Stimulated activated CD8-positive, alpha-beta memory T cell treated with anti-CD3 and anti-CD28 coated beads, Interleukin-2, amount 100 ng/mL, for 48 hours (primary cell): ENCODE results near the gene EIF4B.

ENCODE experiments used
- DNase-seq, 2 donors: peaks; one replicate each; pipeline ENCODE4 v3.0.0-alpha.2; 2020; ENCODE audit warnings: low read depth in 2 of 2

EIF4B gene

DNA sequence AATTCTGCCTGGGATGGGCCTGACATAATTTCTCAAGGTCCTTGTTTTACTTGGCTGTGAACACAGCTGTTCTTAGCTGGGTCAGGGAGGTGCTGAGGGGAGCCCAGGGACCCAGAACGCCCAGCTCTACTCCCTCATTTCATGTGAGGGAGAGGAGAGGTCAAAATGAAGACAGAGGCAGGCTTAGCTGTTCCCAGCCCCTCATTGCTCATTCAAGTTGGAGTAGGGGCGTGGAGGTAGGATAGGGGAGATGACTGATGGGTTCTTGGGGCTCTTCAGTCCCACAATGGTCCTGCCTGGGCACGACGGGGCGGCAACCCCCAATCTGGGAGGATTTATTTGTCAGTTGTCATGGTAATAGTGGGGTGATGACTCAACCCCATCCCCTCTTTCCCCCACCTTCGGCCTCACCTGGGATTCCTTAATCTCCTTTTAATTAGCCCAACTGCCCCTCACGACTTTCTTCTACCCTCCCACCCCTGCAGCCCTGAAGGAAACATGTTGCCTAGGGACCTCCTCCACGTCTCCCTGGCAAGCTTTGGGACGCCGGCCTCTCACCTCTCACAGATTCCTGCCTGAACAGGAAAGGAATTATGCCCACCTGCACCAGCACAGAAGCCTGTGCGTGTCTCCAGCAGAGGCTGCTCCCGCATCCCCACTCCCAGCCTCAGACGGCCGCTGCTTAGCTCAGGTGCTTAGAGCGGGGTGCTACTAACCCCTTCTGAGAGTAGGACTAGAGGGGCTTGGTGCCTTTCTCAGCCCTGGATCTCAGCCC, 62.7 kb downstream of the EIF4B start:
- DNase-seq: no peak

GRCh38 chr12:53069621-53070410, 63.6 kb downstream of the EIF4B start:
- no peak for DNase-seq

GRCh38 chr12:53070877-53071492, 64.7 kb downstream of the EIF4B start:
- no peak for DNase-seq

GRCh38 chr12:53071591-53072551, 65.6 kb downstream of the EIF4B start:
- DNase-seq: no peak

DNA sequence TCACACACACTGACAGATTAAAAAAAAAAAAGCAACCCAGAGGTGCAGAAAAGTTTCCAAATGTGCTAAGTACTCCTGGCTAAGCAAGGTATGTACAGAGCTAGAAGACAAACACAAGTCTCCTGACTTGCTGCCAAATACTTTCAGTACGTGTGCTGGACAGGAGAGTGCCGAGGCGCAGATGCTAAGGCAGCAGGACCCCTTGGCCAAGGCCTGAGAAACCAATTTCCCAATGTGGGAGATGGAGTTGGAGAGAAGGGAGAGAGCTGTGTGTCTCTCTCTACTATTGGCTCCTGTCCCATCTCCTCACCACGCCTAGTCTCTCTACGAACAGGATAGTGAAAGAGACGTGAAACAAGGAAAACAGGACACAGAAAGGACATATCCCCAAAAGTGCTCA, 67.6 kb downstream of the EIF4B start:
- DNase-seq: no peak

DNA sequence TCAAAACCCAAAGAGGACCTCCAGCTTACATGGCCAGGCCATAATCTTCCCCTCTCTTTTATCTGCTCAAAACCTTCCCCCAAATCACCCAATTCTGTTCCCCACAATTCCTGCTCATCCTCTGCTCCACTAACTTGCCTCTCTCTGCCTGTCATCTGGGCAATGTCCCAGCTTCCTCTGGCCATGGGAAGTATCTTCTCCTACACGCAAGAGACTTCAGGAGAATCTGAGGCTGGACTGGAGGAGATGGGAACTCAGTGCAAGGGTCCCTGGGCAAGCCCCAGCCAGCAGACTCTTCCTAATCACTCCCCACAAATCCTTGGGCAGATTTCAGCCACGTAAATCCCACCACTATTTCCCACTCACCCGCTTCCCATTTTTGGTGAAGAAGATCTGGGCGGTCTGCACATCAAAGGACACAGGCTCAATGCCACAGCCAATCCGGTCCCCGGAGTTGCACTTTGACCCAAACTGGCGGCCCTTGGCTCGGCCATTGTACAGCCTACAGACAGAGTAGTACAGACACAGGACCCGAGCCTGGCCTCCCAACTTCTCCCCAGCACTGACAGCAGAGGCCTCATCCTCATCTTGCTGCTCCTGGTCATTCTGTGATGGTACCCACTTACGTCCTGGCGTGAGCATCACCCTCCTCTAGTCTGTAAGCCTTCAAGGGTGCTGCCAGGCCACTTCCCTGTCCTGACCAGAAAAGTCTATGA, 68.2 kb downstream of the EIF4B start:
- DNase-seq: no peak

- DNase-seq: no peak
Observed at GRCh38 chr12:53074999-53075370, 68.7 kb downstream of the EIF4B start.

DNA sequence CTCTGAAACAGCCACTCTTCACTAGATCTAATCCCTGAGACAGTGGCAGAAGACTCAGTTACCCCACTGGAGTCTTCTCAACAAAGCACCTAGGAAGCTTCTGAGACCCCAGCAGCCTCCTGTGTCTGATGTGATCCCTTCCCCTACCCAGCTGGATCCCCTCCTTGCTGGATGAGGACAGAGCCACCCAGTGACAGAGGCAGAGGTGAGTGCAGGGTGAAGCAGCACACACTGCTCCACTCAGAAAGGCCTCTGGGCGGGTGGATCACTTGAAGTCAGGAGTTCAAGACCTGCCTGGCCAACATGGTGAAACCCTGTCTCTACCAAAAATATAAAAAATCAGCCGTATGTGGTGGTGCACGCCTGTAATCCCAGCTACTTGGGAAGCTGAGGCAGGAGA, 70.2 kb downstream of the EIF4B start:
- no peak for DNase-seq

DNA sequence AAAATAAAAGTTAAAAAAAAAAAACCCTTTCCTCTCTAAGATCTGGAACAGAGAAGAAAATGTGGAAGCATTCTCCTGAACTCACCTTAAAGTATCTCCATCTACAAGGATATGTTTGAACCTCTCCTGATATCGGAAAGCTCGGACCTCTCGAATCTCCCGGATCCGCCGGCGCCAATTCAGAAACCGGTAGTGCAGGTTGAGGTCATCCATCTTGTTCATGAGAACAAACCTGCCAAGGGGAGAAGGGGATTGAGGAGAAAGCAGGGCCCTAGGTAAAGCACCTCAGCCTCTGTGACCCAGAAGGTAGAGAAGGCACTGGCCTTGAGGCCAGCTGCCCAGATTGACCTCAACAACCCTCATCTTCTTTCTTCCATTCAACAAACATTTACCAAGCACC, 70.8 kb downstream of the EIF4B start:
- no peak for DNase-seq

- DNase-seq: peak in 1 of 2 donors; percentile 14
Observed at GRCh38 chr12:53078425-53079225, 72.4 kb downstream of the EIF4B start.

GRCh38 chr12:53079226-53080117, 73.2 kb downstream of the EIF4B start, which contains the start of gene SPRYD3:
SPRYD3 (minus strand) TSS chr12:53079390; CDS start chr12:53079333, 57 bp downstream.
- DNase-seq: peak; percentile 89 to 94

DNA sequence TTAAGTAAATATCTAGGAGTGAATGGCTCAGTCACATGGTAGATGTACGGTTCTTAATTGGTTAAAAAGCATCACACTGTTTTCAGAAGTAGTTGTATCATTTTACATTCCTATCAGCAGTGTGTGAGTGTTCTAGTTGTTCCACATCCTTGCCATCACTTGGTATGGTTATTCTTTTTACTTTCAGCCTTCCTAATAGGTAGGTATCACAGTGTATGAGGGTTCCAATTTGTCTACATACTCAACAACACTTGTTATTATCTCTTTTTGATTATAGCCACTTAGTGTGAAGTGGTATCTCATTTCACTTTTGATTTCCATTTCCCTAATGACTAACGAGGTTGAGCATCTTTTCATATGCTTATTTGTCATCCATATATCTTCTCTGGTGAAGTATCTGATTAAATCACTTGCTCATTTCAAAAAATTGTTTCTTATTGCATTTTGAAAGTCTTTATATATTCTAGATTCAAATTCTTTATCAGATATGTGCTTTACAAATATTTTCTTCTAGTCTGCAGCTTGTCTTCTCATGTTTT, 76.5 kb downstream of the EIF4B start:
- DNase-seq: no peak

DNA sequence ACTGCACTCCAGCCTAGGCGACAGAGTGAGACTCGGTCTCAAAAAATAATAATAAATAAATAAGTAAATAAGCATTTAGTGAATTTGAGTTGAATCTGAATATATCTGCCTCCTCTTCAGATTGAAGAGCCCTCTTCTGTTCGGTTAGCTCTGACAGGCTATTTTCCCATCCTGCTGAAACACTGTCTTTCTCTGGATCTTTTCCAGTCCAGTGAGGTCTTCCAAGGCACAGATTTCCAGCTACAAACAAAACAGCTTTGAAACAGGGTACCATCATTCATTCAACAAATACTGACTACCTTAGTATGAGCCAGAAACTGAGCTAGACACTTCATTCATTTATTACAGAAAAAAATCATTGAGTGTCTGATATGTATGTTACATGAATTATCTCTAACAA, 80.1 kb downstream of the EIF4B start:
- DNase-seq: no peak

DNA sequence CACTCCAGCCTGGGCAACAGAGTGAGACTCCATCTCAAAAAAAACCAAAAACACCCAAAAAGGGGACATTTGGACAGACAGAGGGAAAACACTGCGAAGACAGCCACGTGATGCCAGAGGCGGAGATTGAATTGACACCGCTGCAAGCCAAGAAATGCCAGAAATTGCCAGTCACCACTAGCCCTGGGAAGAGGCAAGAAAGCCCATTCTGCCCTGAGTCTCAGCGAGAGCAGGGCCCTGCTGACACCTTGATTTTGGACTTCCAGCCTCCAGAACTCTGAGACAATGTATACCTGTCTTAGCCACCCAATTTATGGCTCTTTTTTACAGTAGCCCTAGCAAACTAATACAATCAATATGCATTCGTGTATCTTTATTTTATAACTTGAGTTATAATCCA, 83.8 kb downstream of the EIF4B start:
- no peak for DNase-seq

- DNase-seq: no peak
Observed at GRCh38 chr12:53090554-53090953, 84.3 kb downstream of the EIF4B start.

GRCh38 chr12:53091756-53092155, 85.5 kb downstream of the EIF4B start:
- no peak for DNase-seq
